GM10266 (cell line): ENCODE measurements around the gene BTBD9.
"Not testable (repeated sequence)": the region's sequence is repeated elsewhere in the genome, so short reads cannot be mapped to it uniquely, and the experiment has no call there.

Experiments used
- DNase-seq: peaks from one replicate; pipeline ENCODE4 v3.0.0; 2012; ENCODE audit errors: extremely low spot score
- TF ChIP-seq, protein P1 (sequence below): IDR thresholded peaks from 2 replicates; pipeline ENCODE4 v1.5.1; 2012; ENCODE audit warnings: mild to moderate bottlenecking, low read depth; ENCODE audit not compliant: control insufficient read depth, insufficient read depth; ENCODE audit errors: missing control alignments

Gene BTBD9

DNA sequence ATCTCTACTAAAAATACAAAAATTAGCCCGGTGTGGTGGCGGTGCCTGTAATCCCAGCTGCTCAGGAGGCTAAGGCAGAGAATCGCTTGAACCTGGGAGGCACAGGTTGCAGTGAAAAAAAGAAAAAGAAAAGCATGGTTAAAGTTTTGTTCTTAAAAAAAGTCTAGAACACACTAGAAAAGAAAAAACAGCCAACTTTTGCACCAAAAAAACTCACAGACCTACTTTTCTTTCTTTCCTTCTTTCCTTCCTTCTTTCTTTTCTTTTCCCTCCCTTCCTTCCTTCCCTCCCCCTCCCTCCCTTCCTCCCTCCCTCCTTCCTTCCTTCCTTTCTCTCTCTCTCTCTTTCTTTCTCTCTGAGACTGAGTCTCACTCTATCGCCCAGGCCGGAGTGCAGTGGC lies 204.4 kb downstream of the BTBD9 start:
- DNase-seq, result no peak
- TF ChIP-seq, protein P1, sequence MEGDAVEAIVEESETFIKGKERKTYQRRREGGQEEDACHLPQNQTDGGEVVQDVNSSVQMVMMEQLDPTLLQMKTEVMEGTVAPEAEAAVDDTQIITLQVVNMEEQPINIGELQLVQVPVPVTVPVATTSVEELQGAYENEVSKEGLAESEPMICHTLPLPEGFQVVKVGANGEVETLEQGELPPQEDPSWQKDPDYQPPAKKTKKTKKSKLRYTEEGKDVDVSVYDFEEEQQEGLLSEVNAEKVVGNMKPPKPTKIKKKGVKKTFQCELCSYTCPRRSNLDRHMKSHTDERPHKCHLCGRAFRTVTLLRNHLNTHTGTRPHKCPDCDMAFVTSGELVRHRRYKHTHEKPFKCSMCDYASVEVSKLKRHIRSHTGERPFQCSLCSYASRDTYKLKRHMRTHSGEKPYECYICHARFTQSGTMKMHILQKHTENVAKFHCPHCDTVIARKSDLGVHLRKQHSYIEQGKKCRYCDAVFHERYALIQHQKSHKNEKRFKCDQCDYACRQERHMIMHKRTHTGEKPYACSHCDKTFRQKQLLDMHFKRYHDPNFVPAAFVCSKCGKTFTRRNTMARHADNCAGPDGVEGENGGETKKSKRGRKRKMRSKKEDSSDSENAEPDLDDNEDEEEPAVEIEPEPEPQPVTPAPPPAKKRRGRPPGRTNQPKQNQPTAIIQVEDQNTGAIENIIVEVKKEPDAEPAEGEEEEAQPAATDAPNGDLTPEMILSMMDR, result no peak

DNA sequence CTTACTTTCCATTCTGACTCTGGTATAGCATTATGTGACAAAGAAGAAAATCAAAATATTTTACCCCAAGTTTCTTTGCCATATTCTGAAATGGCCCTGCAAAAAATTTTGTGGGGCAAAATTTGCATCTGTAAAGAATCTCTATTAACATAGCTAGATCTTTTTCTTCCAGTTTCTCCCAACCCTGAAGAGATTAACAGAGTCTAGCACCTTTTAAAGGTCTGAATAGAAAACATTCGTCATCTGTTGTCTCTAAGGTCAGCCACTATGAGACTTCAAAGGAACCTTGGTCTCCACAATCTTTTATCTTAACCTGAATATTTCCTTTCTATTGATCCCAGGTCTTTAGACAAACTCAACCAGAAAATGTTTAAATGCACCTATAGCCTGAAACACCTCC lies 205.7 kb downstream of the BTBD9 start:
- DNase-seq, result no peak
- TF ChIP-seq, protein P1, result no peak

DNA sequence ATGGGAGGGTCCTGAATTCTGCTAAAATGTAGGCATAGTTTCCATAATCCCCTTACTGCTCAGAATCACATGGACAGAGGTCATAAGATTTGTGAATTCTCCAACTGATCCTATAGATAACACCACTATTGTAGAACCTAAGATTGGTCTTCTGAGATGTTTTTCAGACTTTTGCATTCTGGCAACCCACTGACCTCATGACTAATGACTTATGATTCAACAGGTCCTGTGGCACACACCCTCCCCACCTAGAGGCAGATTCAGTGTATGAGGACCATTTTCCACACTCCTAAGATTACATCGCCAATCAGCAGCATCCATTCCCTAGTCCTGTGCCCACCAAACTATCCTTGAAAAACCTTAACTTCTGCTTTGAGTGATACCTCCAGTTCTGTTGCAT lies 207.2 kb downstream of the BTBD9 start:
- TF ChIP-seq, protein P1, result no peak
- DNase-seq, result no peak

DNA sequence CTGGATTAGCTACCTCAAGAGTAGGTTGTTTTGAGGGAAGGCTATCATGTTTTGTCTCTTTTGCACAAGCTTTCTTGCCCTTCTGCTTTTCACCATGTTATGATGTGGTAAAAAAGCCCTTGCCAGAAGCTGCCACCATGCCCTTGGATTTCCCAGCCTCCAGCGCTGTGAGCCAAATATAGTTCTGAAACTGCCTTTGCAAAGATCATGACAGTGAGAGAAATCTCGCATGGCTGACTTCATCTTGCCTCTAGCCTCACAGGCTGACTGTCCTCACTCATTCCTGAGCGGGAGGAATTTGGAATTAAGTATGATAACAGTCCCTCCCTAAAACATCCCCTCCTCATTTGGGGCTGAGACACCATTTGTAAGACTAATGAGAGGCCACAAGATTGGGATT lies 207.7 kb downstream of the BTBD9 start:
- DNase-seq, result no peak
- TF ChIP-seq, protein P1, result no peak

DNA sequence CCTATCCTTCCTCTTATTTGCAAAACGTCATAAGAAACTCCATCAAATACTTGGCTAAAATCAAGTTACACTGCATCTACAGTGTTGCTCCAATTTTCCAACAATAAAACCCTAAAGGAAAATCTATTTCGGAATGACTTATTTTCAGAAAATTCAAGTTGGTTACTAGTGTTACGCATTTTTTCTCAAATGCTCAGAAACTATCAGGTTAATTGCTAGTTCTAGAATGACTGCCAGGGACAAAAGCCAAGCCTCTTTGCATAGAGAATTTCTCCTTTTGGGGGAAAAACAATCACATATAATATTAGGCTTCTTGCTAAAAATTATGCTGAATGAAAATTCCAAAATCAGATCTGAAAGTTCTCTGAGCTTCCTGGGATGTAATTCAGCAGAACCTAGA lies 210.2 kb downstream of the BTBD9 start:
- TF ChIP-seq, protein P1, result no peak
- DNase-seq, result no peak

DNA sequence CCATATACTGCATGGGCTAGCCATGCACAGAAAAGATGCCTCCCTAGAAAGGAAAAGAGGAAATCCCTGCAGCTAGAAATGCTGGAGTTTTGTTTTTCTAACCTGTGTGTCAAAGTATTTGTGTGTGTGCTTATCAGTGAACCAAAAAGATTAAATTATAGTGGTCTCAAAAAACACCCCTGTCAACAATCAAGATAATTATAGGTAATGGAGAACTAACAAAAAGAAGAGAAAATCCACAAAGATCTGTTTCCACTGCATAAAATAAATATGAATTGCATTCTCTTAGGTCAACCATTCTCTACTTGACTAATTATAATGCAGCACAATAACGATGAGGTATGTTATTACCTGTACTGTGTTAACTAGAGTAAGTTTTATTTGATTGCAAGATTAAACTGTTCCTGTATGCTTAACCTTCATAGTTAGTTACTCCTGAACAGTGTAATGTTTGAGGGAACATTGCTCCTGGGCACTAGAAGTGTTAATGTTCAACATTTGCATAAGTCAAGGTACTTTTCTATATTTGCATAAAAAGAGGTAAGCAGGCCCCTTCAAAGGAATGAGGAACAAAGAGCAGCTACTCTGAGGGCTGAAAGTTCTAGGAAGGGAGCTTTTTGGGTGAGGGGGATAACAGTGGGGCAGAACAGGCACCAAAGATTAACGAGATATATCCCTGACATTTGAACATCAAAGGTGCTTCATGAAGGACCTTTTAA lies 212.1 kb downstream of the BTBD9 start:
- DNase-seq, result peak; percentile 17
- TF ChIP-seq, protein P1, result no peak

DNA sequence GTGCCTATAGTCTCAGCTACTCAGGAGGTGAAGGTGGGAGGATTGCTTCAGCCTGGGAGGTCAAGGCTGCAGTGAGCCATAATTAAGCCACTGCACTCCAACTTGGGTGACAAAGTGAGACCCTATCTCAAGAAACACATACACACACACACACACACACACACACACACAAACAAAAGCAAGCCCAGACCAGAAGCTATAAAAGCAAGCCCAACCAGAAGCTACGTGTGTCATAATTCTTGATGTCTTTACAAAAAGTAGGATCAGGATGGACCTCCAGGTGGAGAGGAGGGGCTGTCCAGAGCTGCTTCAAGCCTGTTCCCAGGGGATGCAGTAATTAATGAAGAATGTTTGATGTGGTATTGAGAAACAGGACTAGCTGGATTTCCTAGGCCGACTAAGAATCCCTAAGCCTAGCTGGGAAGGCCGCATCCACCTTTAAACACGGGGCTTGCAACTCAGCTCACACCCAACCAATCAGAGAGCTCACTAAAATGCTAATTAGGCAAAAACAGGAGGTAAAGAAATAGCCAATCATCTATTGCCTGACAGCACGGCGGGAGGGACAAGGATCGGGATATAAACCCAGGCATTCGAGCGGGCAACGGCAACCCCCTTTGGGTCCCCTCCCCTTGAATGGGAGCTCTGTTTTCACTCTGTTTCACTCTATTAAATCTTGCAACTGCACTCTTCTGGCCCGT lies 213.8 kb downstream of the BTBD9 start:
- not testable (repeated sequence) for DNase-seq
